H9 (cell line): Measurements from ENCODE around the gene DPP10. TPM values are rescaled to one million over a fixed set of nuclear protein-coding genes. Genes with fewer than 3 reads are reported as not detected.

Experiments used
- DNase-seq: peaks from one replicate; pipeline ENCODE4 v3.0.0-alpha.2; 2017
- H2AFZ ChIP-seq: one replicate; pipeline ENCODE4 v1.6.1; 2013; ENCODE audit warnings: mild to moderate bottlenecking, low read length, control low read depth, moderate library complexity
- H2AK5ac ChIP-seq: 2 replicates; pipeline ENCODE4 v1.6.1; 2013; ENCODE audit warnings: low read length, control low read depth, mixed read lengths; ENCODE audit not compliant: insufficient read length
- H2BK120ac ChIP-seq: one replicate; pipeline ENCODE4 v1.6.1; 2013; ENCODE audit warnings: low read depth, mild to moderate bottlenecking, low read length, control low read depth, inconsistent platforms; ENCODE audit not compliant: poor library complexity, severe bottlenecking
- H2BK12ac ChIP-seq: 2 replicates; pipeline ENCODE4 v1.6.1; 2013; ENCODE audit warnings: low read length, control low read depth, mixed read lengths, low read depth; ENCODE audit not compliant: insufficient read length
- H2BK15ac ChIP-seq: 2 replicates; pipeline ENCODE4 v1.6.1; 2013; ENCODE audit warnings: low read depth, low read length, control low read depth
- H2BK20ac ChIP-seq: one replicate; pipeline ENCODE4 v1.6.1; 2013; ENCODE audit warnings: low read depth, mild to moderate bottlenecking, low read length, control low read depth, inconsistent platforms; ENCODE audit not compliant: poor library complexity, severe bottlenecking
- H2BK5ac ChIP-seq: 2 replicates; pipeline ENCODE4 v1.6.1; 2013; ENCODE audit warnings: low read length, control low read depth, mixed read lengths; ENCODE audit not compliant: insufficient read length
- H3K14ac ChIP-seq: 2 replicates; pipeline ENCODE4 v1.6.1; 2013; ENCODE audit warnings: low read length, control low read depth; ENCODE audit not compliant: insufficient read depth
- H3K18ac ChIP-seq: 2 replicates; pipeline ENCODE4 v1.6.1; 2013; ENCODE audit warnings: low read depth, mild to moderate bottlenecking, mixed read lengths, low read length, control low read depth; ENCODE audit not compliant: insufficient read length
- H3K23ac ChIP-seq: 2 replicates; pipeline ENCODE4 v1.6.1; 2013; ENCODE audit warnings: low read length, control low read depth, mixed read lengths, low read depth; ENCODE audit not compliant: insufficient read length
- H3K23me2 ChIP-seq: 2 replicates; pipeline ENCODE4 v1.6.1; 2013; ENCODE audit warnings: low read depth, mild to moderate bottlenecking, mixed read lengths, low read length, control low read depth; ENCODE audit not compliant: insufficient read length, poor library complexity, severe bottlenecking
- H3K27ac ChIP-seq: 2 replicates; pipeline ENCODE4 v1.5.1; 2013; ENCODE audit warnings: low read length, control low read depth, mixed read lengths, low read depth; ENCODE audit not compliant: insufficient read length
- H3K27me3 ChIP-seq: 2 replicates; pipeline ENCODE4 v1.6.1; 2013; ENCODE audit warnings: low read length, control low read depth, inconsistent platforms; ENCODE audit not compliant: insufficient read depth
- H3K4ac ChIP-seq: 2 replicates; pipeline ENCODE4 v1.6.1; 2013; ENCODE audit warnings: low read depth, mild to moderate bottlenecking, control low read depth, inconsistent platforms, low read length, moderate library complexity
- H3K4me1 ChIP-seq: 2 replicates; pipeline ENCODE4 v1.6.1; 2013; ENCODE audit warnings: low read length, control low read depth, inconsistent platforms; ENCODE audit not compliant: insufficient read depth
- H3K4me2 ChIP-seq: 2 replicates; pipeline ENCODE4 v1.6.1; 2013; ENCODE audit warnings: low read length, control low read depth, mixed read lengths; ENCODE audit not compliant: insufficient read length, insufficient read depth
- H3K56ac ChIP-seq: 2 replicates; pipeline ENCODE4 v1.6.1; 2013; ENCODE audit warnings: low read depth, mild to moderate bottlenecking, mixed read lengths, low read length, control low read depth; ENCODE audit not compliant: insufficient read length
- H3K79me1 ChIP-seq: 2 replicates; pipeline ENCODE4 v1.6.1; 2013; ENCODE audit warnings: low read depth, mild to moderate bottlenecking, moderate library complexity, low read length, control low read depth, inconsistent platforms; ENCODE audit not compliant: insufficient read depth, poor library complexity, severe bottlenecking
- H3K79me2 ChIP-seq: 2 replicates; pipeline ENCODE4 v1.6.1; 2013; ENCODE audit warnings: low read length, control low read depth, inconsistent platforms; ENCODE audit not compliant: insufficient read depth
- H3K9ac ChIP-seq: 2 replicates; pipeline ENCODE4 v1.6.1; 2013; ENCODE audit warnings: low read length, control low read depth, mixed read lengths; ENCODE audit not compliant: insufficient read length; ENCODE audit errors: extremely low read depth
- H3K9me3 ChIP-seq: one replicate; pipeline ENCODE4 v1.6.1; 2013; ENCODE audit warnings: low read depth, low read length, inconsistent platforms; ENCODE audit not compliant: control insufficient read depth
- H3T11ph ChIP-seq: one replicate; pipeline ENCODE4 v1.6.1; 2013; ENCODE audit warnings: mild to moderate bottlenecking, low read length, control low read depth, inconsistent platforms
- H4K20me1 ChIP-seq: one replicate; pipeline ENCODE4 v1.6.1; 2013; ENCODE audit not compliant: control insufficient read depth, insufficient read length, insufficient read depth
- H4K5ac ChIP-seq: 2 replicates; pipeline ENCODE4 v1.6.1; 2013; ENCODE audit warnings: low read depth, mild to moderate bottlenecking, mixed read lengths, low read length, control low read depth; ENCODE audit not compliant: insufficient read length
- H4K8ac ChIP-seq: replicated peaks from 2 replicates; pipeline ENCODE4 v1.6.1; 2013; ENCODE audit warnings: low read length, control low read depth, mixed read lengths, low read depth; ENCODE audit not compliant: insufficient read length
- H4K91ac ChIP-seq: 2 replicates; pipeline ENCODE4 v1.6.1; 2013; ENCODE audit warnings: low read depth, mild to moderate bottlenecking, moderate library complexity, mixed read lengths, low read length, control low read depth; ENCODE audit not compliant: insufficient read length
- H3K27ac Mint-ChIP-seq, 3 experiments: 2 replicates in 2 of 3; 3 replicates in 1 of 3; pipeline ENCODE4 v1.8.0; 2020 to 2021; ENCODE audit warnings: mixed read lengths in 3 of 3, mild to moderate bottlenecking in 1 of 3, moderate library complexity in 1 of 3
- H3K27me3 Mint-ChIP-seq: 2 replicates; pipeline ENCODE4 v1.8.0; 2021; ENCODE audit warnings: low read depth, mild to moderate bottlenecking, moderate library complexity, mixed read lengths
- H3K36me3 Mint-ChIP-seq, 3 experiments: 2 replicates in 2 of 3; 3 replicates in 1 of 3; pipeline ENCODE4 v1.8.0; 2020 to 2021; ENCODE audit warnings: low read depth in 3 of 3, mixed read lengths in 3 of 3; ENCODE audit not compliant: insufficient read depth in 1 of 3
- H3K4me1 Mint-ChIP-seq, 2 experiments: 2 replicates each; pipeline ENCODE4 v1.8.0; 2020; ENCODE audit warnings: mixed read lengths in 2 of 2
- H3K4me3 Mint-ChIP-seq, 2 experiments: 2 replicates in 1 of 2; 3 replicates in 1 of 2; pipeline ENCODE4 v1.8.0; 2020 to 2021; ENCODE audit warnings: mild to moderate bottlenecking in 2 of 2, mixed read lengths in 2 of 2, moderate library complexity in 1 of 2
- H3K9me3 Mint-ChIP-seq, 2 experiments: 2 replicates in 1 of 2; 3 replicates in 1 of 2; pipeline ENCODE4 v1.8.0; 2020; ENCODE audit warnings: mild to moderate bottlenecking in 2 of 2, mixed read lengths in 2 of 2, moderate library complexity in 1 of 2
- WGBS: extraction: QIAGEN DNeasy Blood & Tissue Kit; methylation state at CpG from one replicate; pipeline ENCODE4 v1.1.7; 2013; ENCODE audit warnings: missing lambda C conversion rate, low lambda C conversion rate, mixed read lengths; ENCODE audit not compliant: insufficient read length; ENCODE audit errors: extremely low coverage; 5-methylcytosine and 5-hydroxymethylcytosine counted together
- total RNA-seq: library from RNA; stranded (reverse); gene quantifications from 2 replicates; pipeline ENCODE4 v1.2.1, GENCODE V29; 2021
- TF ChIP-seq, protein P1 (sequence below): fragments of 200-600 bp; sonication (generic); conservative IDR thresholded peaks from 3 replicates; pipeline ENCODE4 v1.8.0; 2021; ENCODE audit warnings: antibody characterized with exemption, mild to moderate bottlenecking

The DPP10 gene
- total RNA-seq, 1 experiment from 2014 or later: 11.3 TPM

- Histone ChIP-seq H2AK5ac (no peak overlapping the region), H3K9ac (no peak overlapping the region), H3K4me1 (no peaks in the 10 kb centered on the region), H2BK120ac (no peak overlapping the region), H3K23ac (no peak overlapping the region), H3K27me3 (no peaks in the 10 kb centered on the region), H3K79me1 (no peaks in the 10 kb centered on the region), H3K18ac (no peak overlapping the region), H2BK20ac (no peak overlapping the region), H3T11ph (no peak overlapping the region), H4K20me1 (no peaks in the 10 kb centered on the region), H3K4me2 (no peak overlapping the region), H2BK5ac (no peak overlapping the region), H4K91ac (no peak overlapping the region), H2BK12ac (no peak overlapping the region), H4K5ac (no peak overlapping the region), H2AFZ (no peak overlapping the region), H3K79me2 (no peaks in the 10 kb centered on the region), H3K56ac (no peak overlapping the region), H3K23me2 (no peaks in the 10 kb centered on the region), H2BK15ac (no peak overlapping the region), H3K27ac (no peak overlapping the region), H4K8ac (no peak overlapping the region), H3K14ac (no peak overlapping the region), H3K4ac (no peak overlapping the region), H3K9me3 (no peaks in the 10 kb centered on the region)
- no peak overlapping the region for H3K4me3 Mint-ChIP-seq
- H3K27ac Mint-ChIP-seq: no peak overlapping the region
- H3K36me3 Mint-ChIP-seq: no peaks in the 10 kb centered on the region; a peak in 2 of 7 replicates
- H3K27me3 Mint-ChIP-seq: no peaks in the 10 kb centered on the region
- no CpG with 5 or more reads among the region's 4 CpGs for WGBS
- peaks cover 3 to 4% of the 10 kb centered on the region in 2 experiments; a peak in 3 of 4 replicates for H3K4me1 Mint-ChIP-seq
- TF ChIP-seq, protein P1, sequence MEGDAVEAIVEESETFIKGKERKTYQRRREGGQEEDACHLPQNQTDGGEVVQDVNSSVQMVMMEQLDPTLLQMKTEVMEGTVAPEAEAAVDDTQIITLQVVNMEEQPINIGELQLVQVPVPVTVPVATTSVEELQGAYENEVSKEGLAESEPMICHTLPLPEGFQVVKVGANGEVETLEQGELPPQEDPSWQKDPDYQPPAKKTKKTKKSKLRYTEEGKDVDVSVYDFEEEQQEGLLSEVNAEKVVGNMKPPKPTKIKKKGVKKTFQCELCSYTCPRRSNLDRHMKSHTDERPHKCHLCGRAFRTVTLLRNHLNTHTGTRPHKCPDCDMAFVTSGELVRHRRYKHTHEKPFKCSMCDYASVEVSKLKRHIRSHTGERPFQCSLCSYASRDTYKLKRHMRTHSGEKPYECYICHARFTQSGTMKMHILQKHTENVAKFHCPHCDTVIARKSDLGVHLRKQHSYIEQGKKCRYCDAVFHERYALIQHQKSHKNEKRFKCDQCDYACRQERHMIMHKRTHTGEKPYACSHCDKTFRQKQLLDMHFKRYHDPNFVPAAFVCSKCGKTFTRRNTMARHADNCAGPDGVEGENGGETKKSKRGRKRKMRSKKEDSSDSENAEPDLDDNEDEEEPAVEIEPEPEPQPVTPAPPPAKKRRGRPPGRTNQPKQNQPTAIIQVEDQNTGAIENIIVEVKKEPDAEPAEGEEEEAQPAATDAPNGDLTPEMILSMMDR: peak; percentile 73
- peak; percentile 39 for DNase-seq
- no peaks in the 10 kb centered on the region for H3K9me3 Mint-ChIP-seq
These were observed 1297.1 kb downstream of the DPP10 start for GRCh38 chr2:115739574-115739973.
